ENCODE data around the gene MRPL20.

Gene MRPL20

GRCh38 chr1:1366699-1367066 lies 40.4 kb downstream of the MRPL20 start:
- FAIRE-seq (no peak), DNase-seq (ENCODE audit: insufficient read length, low spot score) (no peak)
- TF ChIP-seq POLR2A (IDR thresholded peaks at IDR 0.05; ENCODE audit: low read depth, low read length): no peak

DNA sequence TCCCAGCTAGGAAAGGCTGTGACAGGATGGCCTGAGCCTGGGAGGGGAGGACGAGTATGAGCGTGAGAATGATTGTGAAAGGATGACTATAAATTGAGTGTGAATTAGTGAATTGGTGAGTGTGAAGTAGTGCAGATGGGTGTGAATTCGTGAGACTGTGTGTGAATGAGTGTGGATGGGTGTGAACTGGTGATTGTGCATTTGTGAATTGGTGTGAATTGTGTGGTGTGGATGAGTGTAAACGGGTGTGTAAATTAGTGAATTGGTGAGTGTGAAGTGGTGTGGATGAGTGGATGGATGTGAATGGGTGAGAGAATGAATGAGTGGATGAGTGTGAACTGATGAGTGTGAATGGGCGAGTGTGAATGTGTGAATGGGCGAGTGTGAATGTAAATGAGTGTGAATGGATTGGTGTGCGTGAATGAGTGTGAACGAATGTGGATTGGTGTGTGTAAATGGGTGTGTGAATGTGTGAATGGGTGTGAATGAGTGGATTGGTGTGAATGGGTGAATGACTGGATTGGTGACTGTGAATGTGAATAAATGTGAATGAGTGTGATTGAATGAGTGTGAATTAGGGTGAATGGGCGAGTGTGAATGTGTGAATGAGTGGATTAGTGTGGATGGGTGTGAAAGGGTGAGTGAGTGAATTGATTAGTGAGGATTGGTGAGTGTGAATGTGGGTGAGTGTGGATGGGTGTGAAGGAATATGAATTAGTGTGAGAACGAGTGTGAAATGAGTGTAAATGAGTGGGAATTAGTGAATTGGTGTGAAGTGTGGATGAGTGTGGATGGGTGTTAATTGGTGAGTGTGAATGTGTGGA lies 41.0 kb downstream of the MRPL20 start:
- DNase-seq (ENCODE audit: insufficient read length, low spot score): no peak
- no peak for FAIRE-seq
- no peak for TF ChIP-seq POLR2A (IDR thresholded peaks at IDR 0.05; ENCODE audit: low read depth, low read length)

- TF ChIP-seq POLR2A (IDR thresholded peaks at IDR 0.05; ENCODE audit: low read depth, low read length): no peak
- DNase-seq (ENCODE audit: insufficient read length, low spot score) (no peak), FAIRE-seq (no peak)
Observed at GRCh38 chr1:1364266-1364665, 42.8 kb downstream of the MRPL20 start.

DNA sequence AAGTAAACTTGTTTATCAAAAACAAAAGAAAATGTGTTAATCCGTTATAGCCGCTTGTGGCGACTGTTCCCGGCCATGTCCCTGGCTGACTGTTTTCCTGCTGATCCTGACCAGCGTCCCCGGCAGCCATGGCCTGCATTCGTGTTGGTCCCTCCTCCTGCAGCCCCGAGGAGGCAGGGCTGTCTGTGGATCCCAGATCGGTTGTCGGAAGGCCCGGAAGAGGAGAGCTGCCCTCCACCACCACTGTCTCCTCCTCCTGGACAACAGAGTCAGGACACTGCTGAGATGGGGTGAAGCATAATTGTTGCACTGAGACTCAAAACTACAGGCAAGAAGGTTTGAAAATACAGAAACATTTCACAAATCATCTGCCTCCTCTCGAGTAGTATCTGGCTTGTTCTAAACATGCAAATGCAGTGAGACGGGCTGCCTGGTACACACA lies 45.1 kb downstream of the MRPL20 start:
- no peak for TF ChIP-seq POLR2A (IDR thresholded peaks at IDR 0.05; ENCODE audit: low read depth, low read length)
- no peak for DNase-seq (ENCODE audit: insufficient read length, low spot score)
- no peak for FAIRE-seq

- DNase-seq (ENCODE audit: insufficient read length, low spot score): no peak
- no peak for TF ChIP-seq POLR2A (IDR thresholded peaks at IDR 0.05; ENCODE audit: low read depth, low read length)
- FAIRE-seq: no peak
Observed at GRCh38 chr1:1361233-1361981, 45.7 kb downstream of the MRPL20 start.

DNA sequence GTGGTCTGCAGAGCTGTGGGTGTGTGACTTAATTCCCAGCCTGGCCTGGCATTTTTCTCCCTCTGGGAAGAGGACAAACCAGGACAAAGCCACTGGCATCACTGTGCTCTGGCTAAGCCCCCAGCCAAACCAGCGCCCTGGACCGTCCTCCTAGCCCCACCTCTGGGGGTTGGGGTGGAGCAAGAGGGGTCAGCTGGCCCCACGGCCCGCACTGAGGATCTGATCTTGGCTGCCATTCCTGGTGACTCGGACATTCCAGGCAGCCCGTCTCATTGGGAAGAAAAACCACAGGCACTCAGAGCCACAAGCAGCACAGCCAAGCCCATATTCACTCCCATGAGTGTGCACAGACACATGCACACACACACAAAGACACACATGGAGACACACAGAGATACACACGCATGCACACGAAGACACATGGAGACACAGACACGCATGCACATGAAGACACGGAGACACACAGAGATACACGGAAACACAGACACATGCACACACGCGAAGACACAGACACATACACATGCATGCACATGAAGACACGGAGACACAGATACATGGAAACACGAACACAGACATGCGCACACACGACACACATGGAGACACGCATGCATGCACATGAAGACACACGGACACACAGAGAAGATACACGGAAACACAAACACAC lies 46.5 kb downstream of the MRPL20 start:
- DNase-seq (ENCODE audit: insufficient read length, low spot score) (peak; percentile 92), FAIRE-seq (peak; percentile 88)
- TF ChIP-seq POLR2A (IDR thresholded peaks at IDR 0.05; ENCODE audit: low read depth, low read length): peak; percentile 18; the same call in 1 of the 2 replicates

- DNase-seq (ENCODE audit: insufficient read length, low spot score) (no peak), FAIRE-seq (no peak)
- TF ChIP-seq POLR2A (IDR thresholded peaks at IDR 0.05; ENCODE audit: low read depth, low read length): no peak
Observed at GRCh38 chr1:1359664-1360468, 47.2 kb downstream of the MRPL20 start.

GRCh38 chr1:1359308-1359663 lies 47.8 kb downstream of the MRPL20 start:
- no peak for TF ChIP-seq POLR2A (IDR thresholded peaks at IDR 0.05; ENCODE audit: low read depth, low read length)
- FAIRE-seq: no peak

GRCh38 chr1:1358433-1359271 lies 48.4 kb downstream of the MRPL20 start, which contains the start of gene MXRA8:
Gene MXRA8 (minus strand): TSS chr1:1358555. CDS start chr1:1358504, 51 bp downstream.
- TF ChIP-seq POLR2A (IDR thresholded peaks at IDR 0.05; ENCODE audit: low read depth, low read length): no peak
- FAIRE-seq (no peak), DNase-seq (ENCODE audit: insufficient read length, low spot score) (no peak)

More at GRCh38 chr1:1359308-1359663, 47.8 kb downstream of the MRPL20 start:
- DNase-seq (ENCODE audit: insufficient read length, low spot score): no peak

DNA sequence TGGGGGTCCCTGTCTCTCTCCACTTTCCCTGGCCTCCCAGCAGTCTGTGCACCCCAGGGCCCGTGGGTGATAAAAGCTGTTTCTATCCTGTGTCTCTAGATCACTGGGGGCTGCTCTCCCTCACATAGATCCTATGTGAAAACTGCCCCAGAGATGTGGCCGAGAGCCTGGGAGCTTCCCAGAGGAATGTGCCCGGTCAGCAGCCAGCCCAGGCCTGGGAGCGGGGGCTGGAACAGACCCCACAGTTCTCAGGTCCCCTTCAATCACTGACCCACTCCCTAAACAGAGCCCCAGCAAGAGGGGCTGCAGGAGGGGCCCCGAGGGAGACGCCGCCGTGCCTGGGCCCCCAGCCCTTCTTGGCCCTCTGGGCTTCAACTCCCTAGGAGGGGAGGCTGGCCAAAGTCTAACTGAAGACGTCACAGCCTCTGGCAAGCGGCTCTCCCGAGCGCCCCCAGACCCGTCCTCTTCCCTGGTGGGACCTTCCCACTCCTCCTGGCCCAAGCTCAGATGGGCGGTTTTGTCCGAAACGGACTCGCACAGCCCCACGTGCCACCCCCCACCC lies 49.1 kb downstream of the MRPL20 start:
- no peak for TF ChIP-seq POLR2A (IDR thresholded peaks at IDR 0.05; ENCODE audit: low read depth, low read length)
- DNase-seq (ENCODE audit: insufficient read length, low spot score): no peak
- FAIRE-seq: no peak

DNA sequence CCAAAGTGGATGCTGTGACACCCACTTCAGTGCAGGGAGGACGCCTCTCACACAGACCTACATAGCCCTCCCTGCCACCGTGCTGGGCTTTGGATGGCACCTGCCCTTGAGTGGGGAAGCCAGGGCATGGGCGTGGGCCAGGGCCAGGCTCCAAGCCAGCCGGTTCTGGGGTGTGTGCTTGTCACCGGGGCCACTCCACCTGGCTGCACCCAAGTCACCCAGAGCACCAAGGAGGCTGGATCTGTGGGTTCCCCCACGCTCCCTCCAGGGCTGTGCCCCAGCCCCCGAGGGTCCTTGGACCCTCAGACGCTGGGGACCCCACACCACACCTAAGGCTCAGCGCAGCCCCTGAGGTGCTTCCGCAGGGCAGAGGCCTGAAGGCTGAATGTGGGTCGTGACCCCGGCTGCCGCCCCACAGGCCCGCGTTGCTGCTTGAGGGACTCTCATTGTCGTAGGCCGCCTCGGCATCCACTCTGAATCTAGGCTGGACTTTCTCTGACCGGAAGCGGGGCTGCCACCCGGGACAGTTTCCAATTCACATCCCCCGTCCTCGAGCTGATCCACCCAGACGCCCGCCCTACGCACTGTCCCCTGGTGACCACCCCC lies 50.2 kb downstream of the MRPL20 start:
- TF ChIP-seq POLR2A (IDR thresholded peaks at IDR 0.05; ENCODE audit: low read depth, low read length): no peak
- DNase-seq (ENCODE audit: insufficient read length, low spot score) (no peak), FAIRE-seq (no peak)
